Caco-2 (cell line): Measurements from ENCODE around the gene PSMB4. TPM values are rescaled to one million over a fixed set of nuclear protein-coding genes. Genes with fewer than 3 reads are reported as not detected.
"Not testable (repeated sequence)": the region's sequence is repeated elsewhere in the genome, so short reads cannot be mapped to it uniquely, and the experiment has no call there.

Source experiments
- BruUV-seq: library from RNA; stranded (reverse); fragments of 400-500 nt; replicated peaks from 2 replicates; lab custom pipeline; 2021; lab: Mats Ljungman, UMichigan
- CTCF ChIA-PET: fragments of 300-600 bp; sonication (Branson Sonifier 250); formaldehyde crosslinking; loops from one replicate; lab custom pipeline; 2022; ENCODE audit warnings: antibody characterized with exemption; lab: Charles Lee
- POLR2A ChIA-PET: fragments of 300-600 bp; sonication (Branson Sonifier 250); formaldehyde crosslinking; loops from one replicate; lab custom pipeline; 2022; ENCODE audit warnings: antibody characterized with exemption; lab: Charles Lee
- DNase-seq, 2 experiments: peaks; one replicate each; pipeline versions ENCODE4 v3.0.0 to v3.0.0-alpha.2; 2020 to 2022
- H3K27me3 ChIP-seq: replicated peaks from 2 replicates; pipeline ENCODE4 v1.6.0; 2011; ENCODE audit warnings: low read length; ENCODE audit not compliant: control insufficient read depth, insufficient read depth
- H3K36me3 ChIP-seq: 2 replicates; pipeline ENCODE4 v1.5.1; 2011; ENCODE audit warnings: low read length; ENCODE audit not compliant: control insufficient read depth, insufficient read depth
- H3K4me1 ChIP-seq: fragments of 250-450 bp; sonication (Bioruptor Pico); 2 replicates; pipeline ENCODE4 v1.5.1; 2020; ENCODE audit warnings: mild to moderate bottlenecking
- H3K4me3 ChIP-seq: 2 replicates; pipeline ENCODE4 v1.5.1; 2011; ENCODE audit warnings: low read depth, mild to moderate bottlenecking, control low read depth, low read length
- H3K9me3 ChIP-seq: fragments of 250-450 bp; sonication (Bioruptor Pico); 2 replicates; pipeline ENCODE4 v1.5.1; 2020; ENCODE audit warnings: mild to moderate bottlenecking, moderate library complexity
- H3K27ac Mint-ChIP-seq: one replicate; pipeline ENCODE4 v1.8.0; 2022; ENCODE audit warnings: mixed read lengths; ENCODE audit not compliant: unreplicated experiment
- H3K27me3 Mint-ChIP-seq: one replicate; pipeline ENCODE4 v1.8.0; 2022; ENCODE audit warnings: mixed read lengths; ENCODE audit not compliant: insufficient read depth, unreplicated experiment
- H3K36me3 Mint-ChIP-seq: one replicate; pipeline ENCODE4 v1.8.0; 2022; ENCODE audit warnings: mild to moderate bottlenecking, mixed read lengths; ENCODE audit not compliant: insufficient read depth, unreplicated experiment
- H3K4me1 Mint-ChIP-seq: one replicate; pipeline ENCODE4 v1.8.0; 2022; ENCODE audit warnings: low read depth, mixed read lengths; ENCODE audit not compliant: unreplicated experiment
- H3K4me3 Mint-ChIP-seq: one replicate; pipeline ENCODE4 v1.8.0; 2022; ENCODE audit warnings: mild to moderate bottlenecking, moderate library complexity, mixed read lengths; ENCODE audit not compliant: unreplicated experiment
- H3K9me3 Mint-ChIP-seq: one replicate; pipeline ENCODE4 v1.8.0; 2022; ENCODE audit warnings: mixed read lengths; ENCODE audit not compliant: unreplicated experiment
- CTCF ChIP-seq, 2 experiments: fragments of 200-600 bp in 1 of 2; IDR thresholded peaks; 1 replicate in 1 of 2; 2 replicates in 1 of 2; pipeline versions ENCODE4 v1.5.1 to v1.8.0; 2011 to 2022; ENCODE audit warnings: antibody characterized with exemption in 1 of 2, control low read depth in 1 of 2, inconsistent platforms in 1 of 2, low read depth in 1 of 2, low read length in 1 of 2, mild to moderate bottlenecking in 1 of 2, moderate library complexity in 1 of 2; ENCODE audit not compliant: insufficient read depth in 1 of 2, severe bottlenecking in 1 of 2, unreplicated experiment in 1 of 2
- intact Hi-C: fragments of 100-400 bp; cut with micrococcal nuclease; formaldehyde crosslinking; loops from one replicate; pipeline ENCODE4 v1.10.0; 2022; ENCODE audit not compliant: unreplicated experiment
- total RNA-seq: library from RNA; stranded (reverse); gene quantifications from 2 replicates; pipeline ENCODE4 v1.2.3, GENCODE V29; 2022

Gene PSMB4
- total RNA-seq, 1 experiment from 2014 or later: 330 TPM

- Histone ChIP-seq H3K4me3 (no peak overlapping the region), H3K9me3 (no peaks in the 10 kb centered on the region), H3K4me1 (no peaks in the 10 kb centered on the region), H3K27me3 (no peaks in the 10 kb centered on the region), H3K36me3 (peaks cover 9% of the 10 kb centered on the region)
- BruUV-seq: no TSS peak
- CTCF ChIA-PET: interaction anchor here (0.6 kb wide), 1 partner anchor 119 kb away, joined by 4 read pairs; no protein-coding TSS in a partner anchor
- Mint-ChIP-seq H3K4me3 (no peak overlapping the region), H3K4me1 (no peaks in the 10 kb centered on the region), H3K36me3 (peaks cover 74% of the 10 kb centered on the region), H3K27me3 (no peaks in the 10 kb centered on the region), H3K27ac (no peak overlapping the region), H3K9me3 (no peaks in the 10 kb centered on the region)
- no peak for TF ChIP-seq CTCF (IDR thresholded peaks at IDR 0.05; ENCODE audit: insufficient read depth in 1 of 2, low read depth in 1 of 2, low read length in 1 of 2, severe bottlenecking in 1 of 2, unreplicated experiment in 1 of 2)
- POLR2A ChIA-PET: interaction anchor here (0.6 kb wide), 2 partner anchors 80 to 91 kb away, joined by 3 to 4 read pairs; no protein-coding TSS in a partner anchor
- DNase-seq: no peak
- intact Hi-C loops: no loop called here
These were observed 25.7 kb downstream of the PSMB4 start for GRCh38 chr1:151425103-151425502.

GRCh38 chr1:151428068-151428467 is 28.7 kb downstream of the PSMB4 start:
- ChIA-PET POLR2A (no interaction called here), CTCF (no interaction called here)
- Mint-ChIP-seq H3K36me3 (peaks cover 58% of the 10 kb centered on the region), H3K27me3 (no peaks in the 10 kb centered on the region), H3K9me3 (no peaks in the 10 kb centered on the region), H3K4me3 (no peak overlapping the region), H3K4me1 (no peaks in the 10 kb centered on the region), H3K27ac (no peak overlapping the region)
- DNase-seq: no peak
- H3K4me1 ChIP-seq: no peaks in the 10 kb centered on the region
- no peak overlapping the region for H3K4me3 ChIP-seq
- TF ChIP-seq CTCF (IDR thresholded peaks at IDR 0.05; ENCODE audit: insufficient read depth in 1 of 2, low read depth in 1 of 2, low read length in 1 of 2, severe bottlenecking in 1 of 2, unreplicated experiment in 1 of 2): no peak
- intact Hi-C loops: no loop called here
- peaks cover 9% of the 10 kb centered on the region for H3K36me3 ChIP-seq
- no TSS peak for BruUV-seq
- H3K27me3 ChIP-seq: no peaks in the 10 kb centered on the region
- no peaks in the 10 kb centered on the region for H3K9me3 ChIP-seq

GRCh38 chr1:151433827-151434226 is 34.5 kb downstream of the PSMB4 start:
- CTCF ChIA-PET, BruUV-seq, H3K4me3 Mint-ChIP-seq: not testable (repeated sequence)

More at GRCh38 chr1:151433827-151434226, 34.5 kb downstream of the PSMB4 start:
- DNase-seq, H3K36me3 ChIP-seq, POLR2A ChIA-PET, H3K4me1 Mint-ChIP-seq, H3K4me1 ChIP-seq, H3K9me3 ChIP-seq, H3K9me3 Mint-ChIP-seq, H3K27me3 Mint-ChIP-seq, intact Hi-C loops, H3K4me3 ChIP-seq, H3K27me3 ChIP-seq, H3K27ac Mint-ChIP-seq: not testable (repeated sequence)
- peaks cover 16% of the 10 kb centered on the region for H3K36me3 Mint-ChIP-seq
